ENCODE measurements around the gene HSPB1.

- TF ChIP-seq CTCF (IDR thresholded peaks at IDR 0.05; ENCODE audit: poor library complexity), result no peak
- no peak for TF ChIP-seq EZH2 (IDR thresholded peaks at IDR 0.05; ENCODE audit: borderline replicate concordance)
- TF ChIP-seq EZH2phosphoT487 (IDR thresholded peaks at IDR 0.05; ENCODE audit: low read depth, severe bottlenecking, unreplicated experiment), result no peak
Observed at GRCh38 chr7:76293407-76293901, 9.0 kb upstream of the HSPB1 start.

Measured in hepatocyte (in vitro differentiated cells).